Fibroblast of peridontal ligament (primary cell): Measurements from ENCODE around the gene OR8J1.
"Not testable (repeated sequence)": the region's sequence is repeated elsewhere in the genome, so short reads cannot be mapped to it uniquely, and the experiment has no call there.

Source experiments
- DNase-seq: peaks from one replicate; pipeline ENCODE4 v3.0.0-alpha.2; 2010; ENCODE audit errors: extremely low read depth

OR8J1 gene, protein sequence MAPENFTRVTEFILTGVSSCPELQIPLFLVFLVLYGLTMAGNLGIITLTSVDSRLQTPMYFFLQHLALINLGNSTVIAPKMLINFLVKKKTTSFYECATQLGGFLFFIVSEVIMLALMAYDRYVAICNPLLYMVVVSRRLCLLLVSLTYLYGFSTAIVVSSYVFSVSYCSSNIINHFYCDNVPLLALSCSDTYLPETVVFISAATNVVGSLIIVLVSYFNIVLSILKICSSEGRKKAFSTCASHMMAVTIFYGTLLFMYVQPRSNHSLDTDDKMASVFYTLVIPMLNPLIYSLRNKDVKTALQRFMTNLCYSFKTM

DNA sequence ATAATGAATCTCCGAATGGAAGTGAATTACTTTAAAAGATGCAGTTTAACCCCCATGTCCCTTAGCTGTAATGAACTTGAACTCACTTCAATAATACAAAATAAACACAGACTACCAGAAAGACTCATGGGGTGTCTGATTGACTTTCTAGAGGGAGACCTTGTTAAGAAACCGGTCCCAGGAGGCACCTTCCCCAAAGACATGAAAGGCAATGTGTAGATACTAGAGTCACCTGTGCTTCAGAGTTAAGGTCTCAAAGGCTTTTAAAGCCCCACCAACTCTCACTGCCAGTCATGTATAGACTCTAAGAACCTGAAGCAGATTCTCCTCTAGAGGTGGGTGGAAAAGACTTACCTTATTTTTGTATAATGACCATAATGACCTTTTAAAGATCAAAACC is at the start of gene OR8J1:
Gene OR8J1 (plus strand): TSS at position 301 of the 400 bp plus-strand sequence. CDS start 5,956 bp downstream, outside the sequence.
- DNase-seq, result no peak

DNA sequence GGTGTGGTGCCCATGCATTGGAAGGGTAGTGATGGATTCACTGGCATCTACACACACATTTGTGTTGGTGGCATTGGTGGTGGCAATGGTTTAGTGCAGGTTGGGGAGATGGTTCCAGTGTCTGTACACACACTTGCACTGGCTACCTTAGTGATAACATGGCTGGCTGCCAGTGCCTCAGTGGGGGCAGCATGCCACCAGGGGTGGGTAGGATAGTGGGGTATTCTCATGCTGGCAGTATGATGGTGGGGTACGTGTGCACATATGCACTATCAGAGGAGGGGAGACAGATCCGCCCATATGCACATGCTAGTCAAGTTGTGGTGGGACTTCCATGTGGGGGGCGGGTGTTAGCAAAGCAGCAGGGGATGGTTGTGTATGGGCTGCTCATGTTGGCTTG is 46.3 kb upstream of the OR8J1 start:
- DNase-seq, result no peak

DNA sequence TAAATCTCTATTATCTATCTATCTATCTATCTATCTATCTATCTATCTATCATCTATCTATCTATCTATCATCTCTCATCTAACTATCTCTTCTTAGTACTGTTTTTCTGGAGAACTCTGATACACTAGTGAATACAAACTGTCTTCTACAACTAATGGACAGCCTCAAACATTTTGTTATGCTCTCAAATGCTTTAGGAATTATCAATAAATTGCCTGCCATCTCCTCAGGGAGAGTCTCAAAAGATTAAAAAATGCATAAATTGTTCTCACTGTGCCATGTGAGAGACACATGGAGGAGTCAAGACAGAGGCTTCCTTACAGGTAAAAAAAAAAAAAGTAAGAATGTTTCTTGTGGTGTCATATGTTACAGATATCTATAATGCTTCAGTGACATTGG is 39.2 kb upstream of the OR8J1 start, which contains the start of gene OR8K3:
Gene OR8K3 (plus strand): TSS at position 301 of the 400 bp plus-strand sequence. CDS start 3,163 bp downstream, outside the sequence.
- no peak for DNase-seq

DNA sequence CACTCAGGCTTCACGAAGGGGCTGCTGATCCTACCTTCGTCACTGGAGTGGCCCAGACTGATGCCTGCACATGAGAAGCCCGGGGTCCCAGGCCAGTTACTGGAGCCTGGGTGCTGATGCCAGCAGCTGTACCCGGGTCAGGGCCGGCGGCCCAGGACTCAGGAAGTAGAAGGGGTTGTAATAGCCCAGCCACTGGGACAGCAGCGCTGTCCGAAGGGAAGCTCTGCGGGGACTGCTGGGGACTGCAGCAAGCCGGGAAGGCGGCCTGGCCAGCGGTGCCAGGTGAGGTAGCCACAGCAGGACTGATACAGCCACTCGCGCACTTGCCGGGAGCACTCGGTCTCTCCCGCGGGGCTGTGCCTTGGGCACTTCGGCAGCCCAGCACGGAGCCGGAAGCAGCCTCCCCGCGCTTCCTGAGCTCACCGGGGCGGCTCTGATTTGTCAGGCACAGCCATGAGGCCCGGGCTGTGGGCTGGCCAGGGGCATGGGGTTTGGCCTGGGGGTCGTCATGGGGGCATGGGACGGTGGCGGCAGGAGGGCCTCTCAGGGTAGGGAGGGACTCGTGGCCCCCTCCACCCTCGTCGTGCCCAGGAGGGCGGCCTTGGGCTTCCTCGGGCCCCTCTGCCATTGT is 22.1 kb upstream of the OR8J1 start:
- DNase-seq, result no peak

DNA sequence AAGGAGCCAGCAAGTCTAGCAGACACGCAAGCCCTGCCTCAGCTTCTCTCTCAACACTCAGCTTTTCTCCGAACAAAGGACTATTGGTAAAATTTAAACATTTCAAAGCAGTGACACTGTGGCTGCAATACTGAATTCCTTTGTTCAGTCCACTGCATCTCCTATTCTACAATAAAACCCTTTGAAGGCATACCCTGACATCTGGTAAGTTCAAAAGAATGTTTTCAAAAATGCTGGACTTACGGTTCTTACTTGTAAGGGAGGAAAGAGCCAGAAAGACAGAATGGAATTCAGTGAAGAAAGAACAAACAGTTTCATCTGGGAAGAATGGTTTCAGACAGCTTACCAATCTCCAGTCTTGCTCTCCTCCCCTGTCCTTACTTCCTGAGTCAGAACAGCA is 20.9 kb upstream of the OR8J1 start:
- no peak for DNase-seq

DNA sequence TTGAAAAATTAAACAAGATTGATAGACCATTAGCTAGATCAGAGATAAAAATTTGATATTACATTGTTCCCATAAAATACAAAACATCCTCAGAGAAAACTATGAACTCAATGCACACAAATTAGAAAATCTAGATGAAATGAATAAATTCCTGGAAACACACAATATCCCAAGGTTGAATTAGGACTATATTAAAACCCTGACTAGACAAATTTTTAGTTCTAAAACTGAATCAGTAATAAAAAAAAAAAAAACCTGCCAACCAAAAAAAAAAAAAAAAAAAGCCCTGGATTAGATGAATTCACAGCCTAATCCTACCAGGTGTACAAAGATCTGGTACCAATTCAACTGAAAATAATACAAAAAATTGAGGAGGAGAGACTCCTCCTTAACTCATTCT is 13.8 kb upstream of the OR8J1 start:
- no peak for DNase-seq

DNA sequence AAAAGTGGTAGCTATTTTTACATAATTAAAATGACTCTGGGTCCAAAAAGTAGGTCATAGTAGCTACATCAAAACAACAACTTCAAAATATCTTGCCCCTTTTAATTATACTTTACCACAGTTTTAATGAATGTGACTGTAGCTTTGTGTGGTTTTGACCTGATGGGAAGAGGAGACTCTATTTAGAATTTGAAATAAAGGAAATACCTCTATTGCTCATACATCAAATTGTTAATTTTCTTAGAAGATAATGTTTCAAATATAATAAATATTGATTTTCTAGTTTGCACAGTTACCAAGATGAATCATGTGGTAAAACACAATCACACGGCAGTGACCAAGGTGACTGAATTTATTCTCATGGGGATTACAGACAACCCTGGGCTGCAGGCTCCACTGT is 8.4 kb upstream of the OR8J1 start, which contains the start of gene OR8K1:
Gene OR8K1 (plus strand): TSS at position 301 of the 400 bp plus-strand sequence. CDS start 0 bp downstream, at position 301.
- DNase-seq, result no peak

DNA sequence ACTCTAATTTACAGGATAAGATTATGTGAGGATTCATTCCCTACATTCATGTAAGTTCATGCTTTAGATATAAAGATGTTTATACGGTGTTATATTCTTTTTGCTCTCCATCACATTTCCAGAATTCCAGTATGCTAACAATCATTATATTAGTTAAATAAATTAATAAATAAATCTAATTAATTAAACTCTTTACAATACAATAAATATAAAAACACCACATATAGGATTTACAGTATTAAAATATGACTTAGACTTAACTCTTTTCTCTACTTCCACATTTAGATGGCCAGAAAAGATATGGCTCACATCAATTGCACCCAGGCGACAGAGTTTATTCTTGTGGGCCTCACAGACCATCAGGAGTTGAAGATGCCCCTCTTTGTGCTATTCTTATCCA is 21.2 kb downstream of the OR8J1 start, which contains the start of gene OR8U1:
Gene OR8U1 (plus strand): TSS at position 301 of the 400 bp plus-strand sequence. CDS start 0 bp downstream, at position 301.
- no peak for DNase-seq

DNA sequence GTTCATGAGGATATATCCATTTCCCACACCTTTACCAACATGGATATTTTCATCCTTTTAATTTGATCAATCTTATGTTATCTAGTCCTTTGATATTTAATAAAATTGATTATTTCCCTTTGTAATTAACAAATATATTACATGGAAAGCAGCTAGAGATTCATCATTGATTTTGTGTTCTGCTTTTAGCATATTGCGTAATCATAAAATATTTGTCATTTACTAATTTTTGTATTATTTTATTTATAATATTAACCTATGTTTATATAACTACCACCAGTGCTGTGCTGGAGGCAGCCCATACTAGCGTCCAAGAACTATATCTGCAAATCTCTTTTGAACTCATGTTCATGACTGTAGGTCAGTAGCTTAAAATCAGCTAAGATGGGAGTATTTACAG is 26.0 kb downstream of the OR8J1 start:
- DNase-seq, result no peak

DNA sequence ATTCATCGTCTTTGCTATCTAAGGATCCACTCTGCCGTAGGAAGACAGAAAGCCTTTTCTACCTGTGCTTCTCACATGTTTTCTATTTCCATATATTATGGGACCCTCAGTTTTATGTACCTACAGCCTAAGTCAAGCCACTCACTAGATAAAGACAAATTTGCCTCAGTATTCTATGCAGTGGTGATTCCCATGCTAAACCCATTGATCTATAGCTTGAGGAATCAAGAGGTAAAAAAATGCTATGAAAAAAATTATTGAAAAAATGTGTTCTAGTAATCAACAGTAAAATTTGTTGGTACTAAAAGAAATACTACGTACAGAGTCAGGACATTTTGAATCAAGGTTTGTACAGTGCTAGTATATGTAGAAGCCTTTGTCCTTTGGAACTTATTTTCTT is 40.3 kb downstream of the OR8J1 start:
- no peak for DNase-seq

DNA sequence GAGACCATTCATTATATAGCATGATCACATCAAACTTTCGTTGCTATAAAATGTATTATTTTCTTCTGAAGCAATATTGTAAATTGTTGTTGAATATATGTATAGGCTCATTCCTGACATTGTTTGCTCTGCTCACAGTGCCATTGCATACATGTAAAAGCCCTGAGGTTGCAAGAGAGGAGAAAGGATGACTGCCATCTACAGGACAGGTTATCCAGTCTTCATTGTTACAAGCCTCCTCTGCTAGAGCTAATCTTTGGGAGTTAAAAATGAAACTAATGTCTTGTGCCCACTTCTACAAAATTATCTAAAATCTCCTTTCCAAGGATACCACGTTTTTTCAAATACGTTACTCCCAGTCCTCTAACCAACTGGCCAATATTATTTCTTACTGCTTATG is 42.0 kb downstream of the OR8J1 start:
- no peak for DNase-seq

DNA sequence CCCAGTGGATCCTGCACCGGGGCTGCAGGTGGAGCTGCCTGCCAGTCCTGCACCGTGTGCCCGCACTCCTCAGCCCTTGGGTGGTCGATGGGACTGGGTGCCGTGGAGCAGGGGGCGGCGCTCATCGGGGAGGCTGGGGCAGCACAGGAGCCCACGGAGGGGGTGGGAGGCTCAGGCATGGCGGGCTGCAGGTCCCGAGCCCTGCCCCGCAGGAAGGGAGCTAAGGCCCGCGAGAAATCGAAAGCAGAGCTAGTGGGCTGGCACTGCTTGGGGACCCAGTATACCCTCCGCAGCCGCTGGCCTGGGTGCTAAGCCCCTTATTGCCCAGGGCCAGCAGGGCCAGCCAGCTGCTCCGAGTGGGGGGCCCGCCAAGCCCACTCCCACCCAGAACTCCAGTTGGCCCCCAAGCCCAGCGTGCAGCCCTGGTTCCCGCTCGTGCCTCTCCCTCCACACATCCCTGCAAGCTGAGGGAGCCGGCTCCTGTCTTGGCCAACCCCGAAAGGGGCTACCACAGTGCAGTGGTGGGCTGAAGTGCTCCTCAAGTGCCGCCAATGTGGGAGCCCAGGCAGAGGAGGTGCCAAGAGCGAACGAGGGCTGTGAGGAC is 47.9 kb downstream of the OR8J1 start:
- DNase-seq, result not testable (repeated sequence)

DNA sequence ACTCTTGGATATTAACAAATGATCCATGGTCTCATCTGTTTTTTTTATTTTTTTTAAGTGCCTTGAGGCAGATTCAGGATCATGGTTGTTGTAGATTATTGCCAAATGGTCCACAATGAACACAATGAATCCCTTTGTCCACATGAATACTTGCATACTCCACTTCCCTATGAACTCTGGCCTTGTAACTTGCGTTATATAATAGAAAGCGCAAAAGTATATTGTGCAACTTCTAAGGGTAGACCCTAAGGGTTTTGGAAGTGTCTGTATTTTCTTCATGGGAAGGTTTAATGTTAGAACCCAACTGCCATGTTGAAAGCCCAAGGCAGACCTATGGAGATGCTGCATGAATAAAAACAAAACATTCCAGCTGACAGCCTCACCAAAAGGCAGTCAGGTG is 50.3 kb downstream of the OR8J1 start:
- no peak for DNase-seq

DNA sequence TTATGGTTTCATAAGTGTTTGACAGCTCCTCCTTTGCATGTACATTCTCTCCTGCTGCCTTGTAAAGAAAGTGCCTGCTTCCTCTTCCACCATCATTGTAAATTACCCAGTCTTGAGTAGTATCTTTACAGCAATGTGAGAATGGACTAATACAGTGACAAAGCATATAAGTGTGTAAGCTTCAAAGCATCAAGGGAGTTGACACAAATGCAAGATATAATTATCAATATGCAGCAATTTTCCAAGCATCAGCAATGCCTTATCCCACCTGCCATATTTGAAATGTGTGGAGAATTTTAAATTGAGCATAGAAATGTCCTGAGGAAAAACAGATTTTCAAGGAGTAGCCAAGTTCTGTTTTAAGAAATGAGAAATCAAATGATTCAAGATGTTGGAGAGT is 56.7 kb downstream of the OR8J1 start:
- DNase-seq, result no peak
